Trophoblast cell (in vitro differentiated cells and primary cell): Measurements from ENCODE around the gene NLRC3.

ENCODE experiments used
- DNase-seq, 2 donors: peaks; one replicate each; pipeline ENCODE4 v3.0.0-alpha.2; 2016
- H2AFZ ChIP-seq: 2 replicates; pipeline ENCODE4 v1.6.1; 2013; ENCODE audit warnings: low read length, moderate library complexity, mild to moderate bottlenecking; ENCODE audit not compliant: insufficient read depth, poor library complexity
- H2AK5ac ChIP-seq: 2 replicates; pipeline ENCODE4 v1.6.1; 2013; ENCODE audit warnings: mild to moderate bottlenecking, low read length
- H2BK120ac ChIP-seq: 2 replicates; pipeline ENCODE4 v1.6.1; 2013; ENCODE audit warnings: low read length, mild to moderate bottlenecking, moderate library complexity; ENCODE audit not compliant: insufficient read depth, poor library complexity
- H2BK12ac ChIP-seq: 2 replicates; pipeline ENCODE4 v1.6.1; 2013; ENCODE audit warnings: mild to moderate bottlenecking, low read length, moderate library complexity
- H2BK5ac ChIP-seq: 2 replicates; pipeline ENCODE4 v1.6.1; 2013; ENCODE audit warnings: low read length, low read depth, moderate library complexity, mild to moderate bottlenecking; ENCODE audit not compliant: poor library complexity
- H3K14ac ChIP-seq: 2 replicates; pipeline ENCODE4 v1.6.1; 2013; ENCODE audit warnings: mild to moderate bottlenecking, low read length
- H3K18ac ChIP-seq: 2 replicates; pipeline ENCODE4 v1.6.1; 2013; ENCODE audit warnings: mild to moderate bottlenecking, low read length
- H3K23ac ChIP-seq: 2 replicates; pipeline ENCODE4 v1.6.1; 2013; ENCODE audit warnings: low read length
- H3K27ac ChIP-seq: 2 replicates; pipeline ENCODE4 v1.5.1; 2013; ENCODE audit warnings: low read depth, mild to moderate bottlenecking, inconsistent platforms, low read length, moderate library complexity
- H3K27me3 ChIP-seq: 2 replicates; pipeline ENCODE4 v1.6.1; 2013; ENCODE audit warnings: inconsistent platforms, mild to moderate bottlenecking, low read length, moderate library complexity; ENCODE audit not compliant: insufficient read depth
- H3K36me3 ChIP-seq, 2 experiments: 1 replicate in 1 of 2; 2 replicates in 1 of 2; pipeline ENCODE4 v1.6.1; 2013; ENCODE audit warnings: low read length in 2 of 2, mild to moderate bottlenecking in 2 of 2, moderate library complexity in 1 of 2; ENCODE audit not compliant: insufficient read depth in 2 of 2, control insufficient read depth in 1 of 2
- H3K4ac ChIP-seq: 2 replicates; pipeline ENCODE4 v1.6.1; 2013; ENCODE audit warnings: low read depth, mild to moderate bottlenecking, low read length, moderate library complexity
- H3K4me1 ChIP-seq, 2 experiments: 1 replicate in 1 of 2; 2 replicates in 1 of 2; pipeline ENCODE4 v1.6.1; 2013; ENCODE audit warnings: low read length in 2 of 2, mild to moderate bottlenecking in 2 of 2, moderate library complexity in 1 of 2; ENCODE audit not compliant: insufficient read depth in 2 of 2, control insufficient read depth in 1 of 2
- H3K4me2 ChIP-seq: 2 replicates; pipeline ENCODE4 v1.6.1; 2013; ENCODE audit warnings: inconsistent platforms, mild to moderate bottlenecking, low read length, moderate library complexity
- H3K4me3 ChIP-seq: 2 replicates; pipeline ENCODE4 v1.5.1; 2013; ENCODE audit warnings: mild to moderate bottlenecking, low read depth, low read length, inconsistent platforms
- H3K79me1 ChIP-seq: one replicate; pipeline ENCODE4 v1.6.1; 2013; ENCODE audit warnings: low read length
- H3K79me2 ChIP-seq: 2 replicates; pipeline ENCODE4 v1.6.1; 2013; ENCODE audit warnings: low read length, mild to moderate bottlenecking; ENCODE audit not compliant: control insufficient read depth, insufficient read depth, poor library complexity
- H3K9ac ChIP-seq: 2 replicates; pipeline ENCODE4 v1.6.1; 2013; ENCODE audit warnings: mild to moderate bottlenecking, low read length
- H3K9me3 ChIP-seq: 2 replicates; pipeline ENCODE4 v1.6.1; 2013; ENCODE audit warnings: low read depth, mild to moderate bottlenecking, control low read depth, inconsistent platforms, low read length; ENCODE audit not compliant: insufficient read depth
- H4K12ac ChIP-seq: 2 replicates; pipeline ENCODE4 v1.6.1; 2013; ENCODE audit warnings: low read depth, mild to moderate bottlenecking, low read length, moderate library complexity
- H4K8ac ChIP-seq: 2 replicates; pipeline ENCODE4 v1.6.1; 2013; ENCODE audit warnings: low read depth, mild to moderate bottlenecking, low read length, moderate library complexity
- H4K91ac ChIP-seq: one replicate; pipeline ENCODE4 v1.6.1; 2013; ENCODE audit warnings: low read depth, mild to moderate bottlenecking, low read length, moderate library complexity
- WGBS: extraction: QIAGEN DNeasy Blood & Tissue Kit; methylation state at CpG from one replicate; pipeline ENCODE4 v1.1.7; 2013; ENCODE audit warnings: missing lambda C conversion rate; ENCODE audit not compliant: insufficient read length, insufficient coverage; ENCODE audit errors: extremely low coverage; 5-methylcytosine and 5-hydroxymethylcytosine counted together

The NLRC3 gene

DNA sequence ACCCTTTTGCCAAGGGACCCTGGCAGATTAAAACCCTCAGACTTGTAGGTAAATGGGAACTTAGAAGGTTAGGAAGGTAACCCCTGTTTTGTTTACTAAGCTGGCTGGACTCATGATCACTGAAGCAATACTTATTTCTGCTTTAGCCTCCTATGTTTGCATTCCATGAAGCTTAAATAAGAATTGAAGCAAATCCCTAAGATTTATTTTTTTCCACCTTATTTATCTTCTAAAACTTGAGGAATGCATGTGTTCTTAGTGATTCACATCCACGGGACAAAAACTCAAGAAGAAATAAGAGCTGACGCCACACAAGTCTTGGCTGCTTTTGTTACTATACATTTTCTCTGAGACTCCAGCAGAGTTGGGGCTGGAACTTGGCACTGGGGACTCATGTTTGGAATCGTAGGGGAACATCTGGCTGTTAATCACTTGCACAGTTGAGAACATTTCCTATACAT lies 40.9 kb downstream of the NLRC3 start:
- Histone ChIP-seq H3K4me3 (no peak overlapping the region), H3K36me3 (peaks cover 11 to 18% of the 10 kb centered on the region in 2 experiments), H4K12ac (no peak overlapping the region), H2BK12ac (no peak overlapping the region), H3K4me1 (no peaks in the 10 kb centered on the region), H3K79me1 (no peaks in the 10 kb centered on the region), H3K9me3 (peaks cover 2% of the 10 kb centered on the region), H2AFZ (no peak overlapping the region), H2BK5ac (no peak overlapping the region), H3K79me2 (no peaks in the 10 kb centered on the region), H3K14ac (no peak overlapping the region), H4K8ac (no peak overlapping the region), H3K4me2 (no peak overlapping the region), H3K27ac (no peak overlapping the region), H3K23ac (no peak overlapping the region), H4K91ac (no peak overlapping the region), H3K27me3 (no peaks in the 10 kb centered on the region), H2BK120ac (no peak overlapping the region), H3K9ac (no peak overlapping the region), H2AK5ac (no peak overlapping the region), H3K18ac (no peak overlapping the region), H3K4ac (no peak overlapping the region)
- WGBS: no CpG with 5 or more reads among the region's 3 CpGs
- no peak for DNase-seq

DNA sequence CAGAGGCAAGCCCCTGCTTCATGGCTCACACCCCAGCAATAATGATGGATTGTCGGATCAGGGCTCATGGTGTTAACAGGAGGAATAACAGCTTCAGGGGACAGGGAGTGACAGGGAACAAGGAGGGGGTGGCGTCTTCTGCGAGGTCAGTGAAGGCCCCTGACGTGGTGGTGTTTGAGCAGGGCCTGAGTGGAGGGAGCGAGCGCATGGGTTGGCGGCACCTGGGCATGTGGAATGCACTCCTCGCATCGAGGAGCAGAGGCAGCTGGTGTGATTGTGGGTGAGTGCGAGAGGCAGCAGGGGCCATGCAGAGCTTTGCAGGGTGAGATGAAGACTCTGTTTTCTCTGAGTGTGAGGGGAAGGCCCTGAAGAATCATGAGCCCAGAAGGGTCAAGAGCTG lies 43.1 kb downstream of the NLRC3 start:
- Histone ChIP-seq H3K4me1 (no peaks in the 10 kb centered on the region), H3K27ac (no peak overlapping the region), H3K4me2 (no peak overlapping the region), H3K23ac (no peak overlapping the region), H2BK12ac (no peak overlapping the region), H4K8ac (no peak overlapping the region), H3K4ac (no peak overlapping the region), H3K27me3 (no peaks in the 10 kb centered on the region), H3K9ac (no peak overlapping the region), H2BK5ac (no peak overlapping the region), H2BK120ac (no peak overlapping the region), H2AK5ac (no peak overlapping the region), H3K18ac (no peak overlapping the region), H3K79me2 (no peaks in the 10 kb centered on the region), H3K36me3 (peaks cover 11 to 24% of the 10 kb centered on the region in 2 experiments), H3K9me3 (peaks cover 4% of the 10 kb centered on the region), H2AFZ (no peak overlapping the region), H4K91ac (no peak overlapping the region), H3K79me1 (no peaks in the 10 kb centered on the region), H3K4me3 (no peak overlapping the region), H4K12ac (no peak overlapping the region), H3K14ac (no peak overlapping the region)
- no CpG with 5 or more reads among the region's 10 CpGs for WGBS
- no peak for DNase-seq

DNA sequence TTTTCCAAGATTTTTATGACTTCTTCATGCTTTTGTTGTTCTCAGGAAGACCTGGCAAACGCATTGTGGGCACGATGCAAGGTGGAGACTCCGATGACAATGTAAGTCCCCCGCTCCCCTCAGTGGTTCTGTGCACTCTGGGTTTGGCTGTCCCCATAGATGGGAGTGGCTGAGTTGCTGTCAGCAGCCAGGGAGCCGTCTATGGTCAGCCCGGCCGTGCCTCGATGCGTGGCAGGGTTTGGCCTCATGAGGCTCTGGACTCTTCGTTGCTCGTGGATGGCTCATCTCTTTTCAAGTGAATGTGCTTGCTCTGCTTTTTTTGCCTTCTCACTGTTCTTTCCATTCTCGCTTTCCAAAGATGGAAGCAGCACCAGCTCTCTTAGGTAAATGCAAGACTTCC lies 44.5 kb downstream of the NLRC3 start:
- H2AK5ac ChIP-seq: no peak overlapping the region
- no CpG with 5 or more reads among the region's 12 CpGs for WGBS
- no peak overlapping the region for H3K27ac ChIP-seq
- no peak overlapping the region for H3K4me2 ChIP-seq
- H2BK12ac ChIP-seq: no peak overlapping the region
- no peak overlapping the region for H2BK120ac ChIP-seq
- H3K79me2 ChIP-seq: no peaks in the 10 kb centered on the region
- peaks cover 7% of the 10 kb centered on the region for H3K9me3 ChIP-seq
- H3K18ac ChIP-seq: no peak overlapping the region
- no peak overlapping the region for H3K9ac ChIP-seq
- no peak overlapping the region for H2AFZ ChIP-seq
- H3K23ac ChIP-seq: no peak overlapping the region
- H3K4ac ChIP-seq: no peak overlapping the region
- DNase-seq: no peak
- no peak overlapping the region for H4K8ac ChIP-seq
- H3K79me1 ChIP-seq: no peaks in the 10 kb centered on the region
- no peaks in the 10 kb centered on the region for H3K27me3 ChIP-seq
- H3K14ac ChIP-seq: no peak overlapping the region
- no peaks in the 10 kb centered on the region for H3K4me1 ChIP-seq
- H3K36me3 ChIP-seq: peaks cover 11 to 29% of the 10 kb centered on the region in 2 experiments
- H3K4me3 ChIP-seq: no peak overlapping the region
- no peak overlapping the region for H2BK5ac ChIP-seq
- no peak overlapping the region for H4K91ac ChIP-seq
- no peak overlapping the region for H4K12ac ChIP-seq

DNA sequence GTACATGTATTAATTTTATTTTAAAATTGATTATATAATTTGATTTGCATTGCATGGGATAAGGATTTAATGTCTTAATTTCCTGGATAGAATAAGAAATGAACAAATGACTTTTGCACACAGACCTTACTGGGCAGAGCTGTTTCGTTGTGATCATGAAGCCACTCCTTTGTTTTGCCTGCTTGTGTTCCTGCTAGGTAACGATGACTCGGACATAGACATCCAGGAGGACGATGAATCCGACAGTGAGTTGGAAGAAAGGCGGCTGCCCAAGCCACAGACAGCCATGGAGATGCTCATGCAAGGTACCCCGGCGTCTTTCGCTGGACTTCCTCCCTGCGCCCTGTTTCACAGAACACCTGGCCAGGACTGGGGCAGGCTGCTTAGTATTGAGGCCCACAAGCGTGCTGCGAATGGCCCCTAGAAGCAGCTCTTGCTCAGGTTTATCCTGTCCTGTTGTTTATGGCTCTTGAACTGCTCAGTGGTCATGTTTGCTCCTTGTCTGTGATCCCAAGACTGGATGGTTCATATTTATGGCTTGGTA lies 46.8 kb downstream of the NLRC3 start:
- no peak overlapping the region for H4K8ac ChIP-seq
- no peak overlapping the region for H3K4me2 ChIP-seq
- no peak overlapping the region for H3K9ac ChIP-seq
- no peak overlapping the region for H3K23ac ChIP-seq
- peaks cover 7% of the 10 kb centered on the region for H3K9me3 ChIP-seq
- H3K18ac ChIP-seq: no peak overlapping the region
- no peak for DNase-seq
- H3K79me1 ChIP-seq: no peaks in the 10 kb centered on the region
- no peak overlapping the region for H3K4ac ChIP-seq
- H2BK12ac ChIP-seq: no peak overlapping the region
- no peaks in the 10 kb centered on the region for H3K4me1 ChIP-seq
- H3K4me3 ChIP-seq: no peak overlapping the region
- no peaks in the 10 kb centered on the region for H3K79me2 ChIP-seq
- no peak overlapping the region for H2BK120ac ChIP-seq
- no peak overlapping the region for H2AK5ac ChIP-seq
- H2BK5ac ChIP-seq: no peak overlapping the region
- H3K14ac ChIP-seq: no peak overlapping the region
- no peak overlapping the region for H4K12ac ChIP-seq
- H4K91ac ChIP-seq: no peak overlapping the region
- no peak overlapping the region for H2AFZ ChIP-seq
- no peaks in the 10 kb centered on the region for H3K27me3 ChIP-seq
- H3K27ac ChIP-seq: no peak overlapping the region
- H3K36me3 ChIP-seq: peaks cover 8 to 28% of the 10 kb centered on the region in 2 experiments
- no CpG with 5 or more reads among the region's 12 CpGs for WGBS
